IMR-90 (cell line): ENCODE results near the gene C9orf152. TPM values are rescaled to one million over a fixed set of nuclear protein-coding genes. Genes with fewer than 3 reads are reported as not detected.

Experiments used
- ATAC-seq: fragments of 200-7000 bp; cut with Tn5 transposase; 2 replicates; pipeline ENCODE4 v1.9.1; 2020; ENCODE audit warnings: low read depth, mild to moderate bottlenecking, moderate library complexity
- BruUV-seq: library from RNA; stranded (reverse); fragments of 400-500 nt; replicated peaks from 2 replicates; lab custom pipeline; 2021; lab: Mats Ljungman, UMichigan
- CTCF ChIA-PET: fragments of 300-600 bp; formaldehyde crosslinking; extraction: SDS; loops from one replicate; lab custom pipeline; 2021; ENCODE audit warnings: antibody characterized with exemption; lab: Yijun Ruan, JAX
- POLR2A ChIA-PET: fragments of 300-600 bp; sonication (Branson Sonifier 250); formaldehyde crosslinking; loops from one replicate; lab custom pipeline; 2022; ENCODE audit warnings: antibody characterized with exemption; ENCODE audit not compliant: unreplicated experiment; lab: Charles Lee
- DNase-seq: peaks from one replicate; pipeline ENCODE4 v3.0.0; 2013
- H2AFZ ChIP-seq: replicated peaks from 2 replicates; pipeline ENCODE3; 2013; ENCODE audit warnings: low read length, mild to moderate bottlenecking; ENCODE audit not compliant: poor library complexity
- H2AK5ac ChIP-seq: 2 replicates; pipeline ENCODE4 v1.6.1; 2013; ENCODE audit warnings: low read depth, low read length, inconsistent platforms
- H2AK9ac ChIP-seq: replicated peaks from 2 replicates; pipeline ENCODE3; 2013; ENCODE audit warnings: mild to moderate bottlenecking, low read depth, low read length, moderate library complexity; ENCODE audit not compliant: poor library complexity
- H2BK120ac ChIP-seq: 2 replicates; pipeline ENCODE4 v1.6.1; 2013; ENCODE audit warnings: low read depth, low read length, inconsistent platforms
- H2BK15ac ChIP-seq: 3 replicates; pipeline ENCODE4 v1.6.1; 2013; ENCODE audit warnings: low read depth, low read length, inconsistent platforms
- H2BK20ac ChIP-seq: 2 replicates; pipeline ENCODE4 v1.6.1; 2013; ENCODE audit warnings: low read depth, mild to moderate bottlenecking, inconsistent platforms, low read length, moderate library complexity
- H2BK5ac ChIP-seq: 2 replicates; pipeline ENCODE4 v1.6.1; 2013; ENCODE audit warnings: mild to moderate bottlenecking, low read depth, low read length, inconsistent platforms; ENCODE audit not compliant: poor library complexity, severe bottlenecking
- H3K14ac ChIP-seq: replicated peaks from 2 replicates; pipeline ENCODE4 v1.6.1; 2013; ENCODE audit warnings: low read depth, low read length, inconsistent platforms
- H3K18ac ChIP-seq: 2 replicates; pipeline ENCODE4 v1.6.1; 2013; ENCODE audit warnings: low read depth, low read length, control low read depth
- H3K23ac ChIP-seq: 2 replicates; pipeline ENCODE4 v1.6.1; 2013; ENCODE audit warnings: low read depth, low read length, inconsistent platforms
- H3K27ac ChIP-seq: 2 replicates; pipeline ENCODE4 v1.5.1; 2013; ENCODE audit warnings: mild to moderate bottlenecking, control low read depth, low read length; ENCODE audit not compliant: insufficient read depth
- H3K27me3 ChIP-seq: 2 replicates; pipeline ENCODE4 v1.6.1; 2013; ENCODE audit warnings: low read length; ENCODE audit not compliant: control insufficient read depth, insufficient read depth
- H3K36me3 ChIP-seq: 2 replicates; pipeline ENCODE4 v1.6.1; 2013; ENCODE audit warnings: low read length, mixed read lengths; ENCODE audit not compliant: control insufficient read depth, insufficient read depth
- H3K4ac ChIP-seq: 2 replicates; pipeline ENCODE4 v1.6.1; 2013; ENCODE audit warnings: low read depth, low read length, inconsistent platforms
- H3K4me1 ChIP-seq: 2 replicates; pipeline ENCODE4 v1.6.1; 2013; ENCODE audit warnings: low read length, mixed read lengths; ENCODE audit not compliant: control insufficient read depth, insufficient read depth
- H3K4me2 ChIP-seq: 2 replicates; pipeline ENCODE4 v1.6.1; 2013; ENCODE audit warnings: low read depth, mild to moderate bottlenecking, control low read depth, low read length, moderate library complexity
- H3K4me3 ChIP-seq: 2 replicates; pipeline ENCODE4 v1.5.1; 2013; ENCODE audit warnings: low read depth, mild to moderate bottlenecking, control low read depth, low read length, moderate library complexity; ENCODE audit not compliant: insufficient read depth
- H3K56ac ChIP-seq: 2 replicates; pipeline ENCODE4 v1.6.1; 2013; ENCODE audit warnings: low read length, inconsistent platforms; ENCODE audit not compliant: insufficient read depth; ENCODE audit errors: extremely low read depth
- H3K79me1 ChIP-seq, 2 experiments: 2 replicates each; pipeline ENCODE4 v1.6.1; 2013; ENCODE audit warnings: low read length in 2 of 2, inconsistent platforms in 1 of 2, low read depth in 1 of 2
- H3K9ac ChIP-seq: 2 replicates; pipeline ENCODE4 v1.6.1; 2013; ENCODE audit warnings: low read depth, low read length, control low read depth
- H3K9me1 ChIP-seq: 2 replicates; pipeline ENCODE4 v1.6.1; 2013; ENCODE audit warnings: low read length, inconsistent platforms; ENCODE audit not compliant: insufficient read depth
- H3K9me3 ChIP-seq: 2 replicates; pipeline ENCODE4 v1.6.1; 2013; ENCODE audit warnings: low read length; ENCODE audit not compliant: control insufficient read depth, insufficient read depth
- H4K20me1 ChIP-seq: 2 replicates; pipeline ENCODE4 v1.6.1; 2013; ENCODE audit warnings: low read length, inconsistent platforms; ENCODE audit not compliant: insufficient read depth
- H4K5ac ChIP-seq: 2 replicates; pipeline ENCODE4 v1.6.1; 2013; ENCODE audit warnings: mild to moderate bottlenecking, low read depth, low read length, control low read depth
- H4K8ac ChIP-seq, 2 experiments: 2 replicates each; pipeline ENCODE4 v1.6.1; 2013; ENCODE audit warnings: low read depth in 2 of 2, low read length in 2 of 2, control low read depth in 1 of 2, inconsistent platforms in 1 of 2
- H4K91ac ChIP-seq: 2 replicates; pipeline ENCODE4 v1.6.1; 2013; ENCODE audit warnings: low read depth, low read length, inconsistent platforms; ENCODE audit not compliant: insufficient read depth
- BHLHE40 ChIP-seq: fragments of 150-350 bp; IDR thresholded peaks from 2 replicates; pipeline ENCODE4 v1.6.1; 2016; ENCODE audit warnings: mild to moderate bottlenecking, low read depth, low read length
- CEBPB ChIP-seq: IDR thresholded peaks from 2 replicates; pipeline ENCODE4 v1.6.1; 2012; ENCODE audit warnings: low read depth, low read length, improper control_type of control experiment
- CHD1 ChIP-seq: IDR thresholded peaks from 2 replicates; pipeline ENCODE4 v1.6.1; 2012; ENCODE audit warnings: low read depth, low read length, improper control_type of control experiment
- FOS ChIP-seq: fragments of 150-350 bp; IDR thresholded peaks from 2 replicates; pipeline ENCODE4 v1.6.1; 2016; ENCODE audit warnings: low read depth, low read length
- MAFK ChIP-seq: IDR thresholded peaks from 2 replicates; pipeline ENCODE4 v1.6.1; 2012; ENCODE audit warnings: low read depth, low read length, improper control_type of control experiment
- MAZ ChIP-seq: IDR thresholded peaks from 2 replicates; pipeline ENCODE4 v1.6.1; 2012; ENCODE audit warnings: low read depth, mild to moderate bottlenecking, low read length, improper control_type of control experiment, moderate library complexity, borderline replicate concordance
- MXI1 ChIP-seq: IDR thresholded peaks from 2 replicates; pipeline ENCODE4 v1.6.1; 2012; ENCODE audit warnings: low read depth, mild to moderate bottlenecking, low read length, moderate library complexity, borderline replicate concordance
- NFE2L2 ChIP-seq: fragments of 150-350 bp; IDR thresholded peaks from 2 replicates; pipeline ENCODE4 v1.6.1; 2016; ENCODE audit warnings: low read depth, mild to moderate bottlenecking, low read length
- POLR2A ChIP-seq: IDR thresholded peaks from 2 replicates; pipeline ENCODE4 v1.6.1; 2012; ENCODE audit warnings: mild to moderate bottlenecking, low read depth, low read length
- RAD21 ChIP-seq: IDR thresholded peaks from 2 replicates; pipeline ENCODE4 v1.6.1; 2012; ENCODE audit warnings: low read length, improper control_type of control experiment
- RCOR1 ChIP-seq: IDR thresholded peaks from 2 replicates; pipeline ENCODE4 v1.6.1; 2012; ENCODE audit warnings: mild to moderate bottlenecking, low read length, improper control_type of control experiment; ENCODE audit not compliant: insufficient replicate concordance
- RFX5 ChIP-seq: IDR thresholded peaks from 2 replicates; pipeline ENCODE4 v1.8.0; 2012; ENCODE audit warnings: low read depth, mild to moderate bottlenecking, low read length, moderate library complexity
- SMC3 ChIP-seq: fragments of 150-350 bp; IDR thresholded peaks from 2 replicates; pipeline ENCODE4 v1.6.1; 2016; ENCODE audit warnings: low read depth, mild to moderate bottlenecking, antibody characterized with exemption, low read length, moderate library complexity
- WGBS, 2 experiments: methylation state at CpG; one replicate each; pipeline versions ENCODE4 v1.1.5 to v1.1.7; 2013; ENCODE audit warnings: missing lambda C conversion rate in 2 of 2; ENCODE audit not compliant: insufficient read length in 1 of 2; ENCODE audit errors: extremely low coverage in 2 of 2; 5-methylcytosine and 5-hydroxymethylcytosine counted together
- dilution Hi-C: fragments of 300-500 bp; cut with HindIII; formaldehyde crosslinking; loops from one replicate; pipeline ENCODE4 v1.14.3; 2018; ENCODE audit warnings: low sequenced_read_pairs; ENCODE audit not compliant: unreplicated experiment
- in situ Hi-C: fragments of 300-500 bp; cut with MboI; formaldehyde crosslinking; loops from 3 replicates; pipeline ENCODE4 v1.14.3; 2019; ENCODE audit warnings: low sequenced_read_pairs, inconsistent platforms, mixed read lengths
- intact Hi-C: fragments of 100-400 bp; cut with micrococcal nuclease; formaldehyde crosslinking; loops from 2 replicates; pipeline ENCODE4 v1.10.0; 2022
- polyA plus RNA-seq, 3 experiments: library from polyadenylated mRNA; depleted of rRNA; stranded (reverse); fragments of >200 nt; gene quantifications; 2 replicates each; pipeline ENCODE4 v1.2.3, GENCODE V29; 2012; ENCODE audit warnings: low replicate concordance in 1 of 3
- total RNA-seq: library from RNA; depleted of rRNA; stranded (reverse); fragments of >200 nt; gene quantifications from 2 replicates; pipeline ENCODE4 v1.2.3, GENCODE V29; 2012
- TF ChIP-seq, protein P1 (sequence below): fragments of 150-350 bp; IDR thresholded peaks from 2 replicates; pipeline ENCODE4 v1.6.1; 2017; ENCODE audit warnings: mild to moderate bottlenecking, antibody characterized with exemption, low read length, low read depth
- TF ChIP-seq, protein P2 (sequence below): fragments of 150-350 bp; IDR thresholded peaks from 2 replicates; pipeline ENCODE4 v1.6.1; 2016; ENCODE audit warnings: low read depth, mild to moderate bottlenecking, low read length, moderate library complexity, borderline replicate concordance
- TF ChIP-seq, protein P3 (sequence below): conservative IDR thresholded peaks from 2 replicates; pipeline ENCODE4 v1.5.1; 2012; ENCODE audit warnings: mild to moderate bottlenecking, low read depth, low read length, improper control_type of control experiment

C9orf152 gene
- total and polyA plus RNA-seq, 2 of the 4 experiments (the other 2 are of a cell fraction), result not detected

DNA sequence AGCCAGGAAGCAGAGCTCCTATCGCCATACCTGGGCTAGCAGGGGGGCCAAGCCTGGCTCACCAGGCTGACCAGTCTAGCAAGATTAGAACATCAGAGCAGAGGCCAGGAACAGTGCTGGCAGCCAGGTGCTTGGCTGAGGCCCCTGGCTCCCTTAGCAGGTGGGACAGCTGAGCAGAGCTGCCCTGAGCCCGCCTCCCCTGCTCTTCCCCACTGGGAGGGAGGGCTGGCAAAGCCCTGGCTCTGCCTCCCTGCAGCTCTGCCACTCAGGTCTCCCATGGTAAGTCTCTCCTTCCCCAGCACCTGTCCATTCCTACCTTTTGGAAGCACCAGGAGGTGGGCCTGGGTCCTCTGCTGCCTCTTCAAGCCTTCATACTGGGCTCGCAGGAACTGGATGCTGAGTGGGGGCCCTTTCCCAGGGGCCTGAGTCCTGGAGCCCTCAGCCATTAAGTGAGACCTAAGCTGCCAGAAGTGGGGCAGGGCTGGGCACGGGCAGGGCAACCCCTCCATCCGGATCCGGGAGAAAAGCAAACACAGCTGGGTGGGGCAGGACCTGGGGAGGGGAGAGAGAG, 803 bp downstream of the C9orf152 start:
- H3K56ac ChIP-seq, result no peak overlapping the region
- no peak overlapping the region for H4K5ac ChIP-seq
- H3K79me1 ChIP-seq, result no peaks in the 10 kb centered on the region
- no peak overlapping the region for H3K14ac ChIP-seq
- H3K4me3 ChIP-seq, result no peak overlapping the region
- POLR2A ChIA-PET, result no interaction called here
- H2AK5ac ChIP-seq, result no peak overlapping the region
- H3K4me1 ChIP-seq, result no peaks in the 10 kb centered on the region
- no peaks in the 10 kb centered on the region for H4K20me1 ChIP-seq
- CTCF ChIA-PET, result no interaction called here
- DNase-seq (no peak), ATAC-seq (no peak)
- no peak overlapping the region for H3K4ac ChIP-seq
- intact Hi-C loops, result no loop called here
- H2BK20ac ChIP-seq, result no peak overlapping the region
- in situ Hi-C loops, result no loop called here
- H3K18ac ChIP-seq, result no peak overlapping the region
- no peak overlapping the region for H4K91ac ChIP-seq
- no peaks in the 10 kb centered on the region for H3K9me1 ChIP-seq
- H3K27me3 ChIP-seq, result peaks cover 35% of the 10 kb centered on the region
- no TSS peak for BruUV-seq
- H2AK9ac ChIP-seq, result no peak overlapping the region
- H3K4me2 ChIP-seq, result no peak overlapping the region
- H4K8ac ChIP-seq, result no peak overlapping the region
- no peak overlapping the region for H3K23ac ChIP-seq
- no peaks in the 10 kb centered on the region for H3K36me3 ChIP-seq
- 0% methylated on average over 1 of the region's 6 CpGs; no CpG with 5 or more reads in 1 of the 2 experiments for WGBS, 2 experiments
- dilution Hi-C loops, result no loop called here
- no peak overlapping the region for H3K27ac ChIP-seq
- no peak for TF ChIP-seq SMC3
- TF ChIP-seq MAFK, result no peak
- no peak for TF ChIP-seq MAZ
- TF ChIP-seq CHD1, result no peak
- no peak for TF ChIP-seq NFE2L2
- no peak for TF ChIP-seq RCOR1
- TF ChIP-seq BHLHE40, result no peak
- TF ChIP-seq, protein P1, sequence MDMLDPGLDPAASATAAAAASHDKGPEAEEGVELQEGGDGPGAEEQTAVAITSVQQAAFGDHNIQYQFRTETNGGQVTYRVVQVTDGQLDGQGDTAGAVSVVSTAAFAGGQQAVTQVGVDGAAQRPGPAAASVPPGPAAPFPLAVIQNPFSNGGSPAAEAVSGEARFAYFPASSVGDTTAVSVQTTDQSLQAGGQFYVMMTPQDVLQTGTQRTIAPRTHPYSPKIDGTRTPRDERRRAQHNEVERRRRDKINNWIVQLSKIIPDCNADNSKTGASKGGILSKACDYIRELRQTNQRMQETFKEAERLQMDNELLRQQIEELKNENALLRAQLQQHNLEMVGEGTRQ, result no peak
- TF ChIP-seq CEBPB, result no peak
- no peak for TF ChIP-seq RFX5
- TF ChIP-seq MXI1, result no peak
- no peak for TF ChIP-seq FOS
- TF ChIP-seq POLR2A, result no peak
- TF ChIP-seq, protein P2, sequence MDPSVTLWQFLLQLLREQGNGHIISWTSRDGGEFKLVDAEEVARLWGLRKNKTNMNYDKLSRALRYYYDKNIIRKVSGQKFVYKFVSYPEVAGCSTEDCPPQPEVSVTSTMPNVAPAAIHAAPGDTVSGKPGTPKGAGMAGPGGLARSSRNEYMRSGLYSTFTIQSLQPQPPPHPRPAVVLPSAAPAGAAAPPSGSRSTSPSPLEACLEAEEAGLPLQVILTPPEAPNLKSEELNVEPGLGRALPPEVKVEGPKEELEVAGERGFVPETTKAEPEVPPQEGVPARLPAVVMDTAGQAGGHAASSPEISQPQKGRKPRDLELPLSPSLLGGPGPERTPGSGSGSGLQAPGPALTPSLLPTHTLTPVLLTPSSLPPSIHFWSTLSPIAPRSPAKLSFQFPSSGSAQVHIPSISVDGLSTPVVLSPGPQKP, result no peak
- TF ChIP-seq, protein P3, sequence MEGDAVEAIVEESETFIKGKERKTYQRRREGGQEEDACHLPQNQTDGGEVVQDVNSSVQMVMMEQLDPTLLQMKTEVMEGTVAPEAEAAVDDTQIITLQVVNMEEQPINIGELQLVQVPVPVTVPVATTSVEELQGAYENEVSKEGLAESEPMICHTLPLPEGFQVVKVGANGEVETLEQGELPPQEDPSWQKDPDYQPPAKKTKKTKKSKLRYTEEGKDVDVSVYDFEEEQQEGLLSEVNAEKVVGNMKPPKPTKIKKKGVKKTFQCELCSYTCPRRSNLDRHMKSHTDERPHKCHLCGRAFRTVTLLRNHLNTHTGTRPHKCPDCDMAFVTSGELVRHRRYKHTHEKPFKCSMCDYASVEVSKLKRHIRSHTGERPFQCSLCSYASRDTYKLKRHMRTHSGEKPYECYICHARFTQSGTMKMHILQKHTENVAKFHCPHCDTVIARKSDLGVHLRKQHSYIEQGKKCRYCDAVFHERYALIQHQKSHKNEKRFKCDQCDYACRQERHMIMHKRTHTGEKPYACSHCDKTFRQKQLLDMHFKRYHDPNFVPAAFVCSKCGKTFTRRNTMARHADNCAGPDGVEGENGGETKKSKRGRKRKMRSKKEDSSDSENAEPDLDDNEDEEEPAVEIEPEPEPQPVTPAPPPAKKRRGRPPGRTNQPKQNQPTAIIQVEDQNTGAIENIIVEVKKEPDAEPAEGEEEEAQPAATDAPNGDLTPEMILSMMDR, result no peak
- TF ChIP-seq RAD21, result no peak
- no peak overlapping the region for H2BK120ac ChIP-seq
- no peaks in the 10 kb centered on the region for H3K9me3 ChIP-seq
- no peak overlapping the region for H2AFZ ChIP-seq
- no peak overlapping the region for H2BK15ac ChIP-seq
- H3K9ac ChIP-seq, result no peak overlapping the region
- H2BK5ac ChIP-seq, result no peak overlapping the region
